HG02981 (cell line): ENCODE data around the gene SPDYE6.
"Not testable (repeated sequence)": the region's sequence is repeated elsewhere in the genome, so short reads cannot be mapped to it uniquely, and the experiment has no call there.

Source experiments
- ATAC-seq: cut with Tn5 transposase; IDR thresholded peaks from one replicate; pipeline ENCODE4 v1.9.1; 2021; ENCODE audit warnings: mild to moderate bottlenecking, moderate library complexity; ENCODE audit not compliant: unreplicated experiment

SPDYE6 gene

DNA sequence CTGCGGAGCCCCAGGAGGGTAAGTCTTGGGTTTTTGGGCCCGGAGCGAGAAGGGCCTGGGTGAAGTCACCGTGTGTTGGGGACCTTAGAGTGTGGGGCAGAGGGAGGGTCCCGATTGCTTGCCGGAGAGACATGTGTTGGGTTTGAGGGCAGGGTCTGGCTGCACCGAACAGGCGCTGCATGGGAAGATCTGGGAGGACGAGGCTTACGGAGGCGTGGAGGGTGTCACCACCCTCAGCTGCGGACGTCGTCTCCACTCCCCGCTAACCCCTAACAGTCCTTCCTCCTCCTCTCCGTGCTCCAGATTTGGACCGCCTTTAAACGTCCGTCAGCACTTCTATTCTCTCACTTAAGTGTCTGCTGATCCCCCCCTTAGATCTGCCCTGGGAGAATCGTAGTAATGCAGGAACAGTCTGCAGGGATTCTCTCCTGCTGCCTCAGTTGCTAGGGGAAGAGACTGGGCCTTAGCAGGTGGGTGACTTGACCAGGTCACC lies 8.2 kb upstream of the SPDYE6 start:
- ATAC-seq = not testable (repeated sequence)

DNA sequence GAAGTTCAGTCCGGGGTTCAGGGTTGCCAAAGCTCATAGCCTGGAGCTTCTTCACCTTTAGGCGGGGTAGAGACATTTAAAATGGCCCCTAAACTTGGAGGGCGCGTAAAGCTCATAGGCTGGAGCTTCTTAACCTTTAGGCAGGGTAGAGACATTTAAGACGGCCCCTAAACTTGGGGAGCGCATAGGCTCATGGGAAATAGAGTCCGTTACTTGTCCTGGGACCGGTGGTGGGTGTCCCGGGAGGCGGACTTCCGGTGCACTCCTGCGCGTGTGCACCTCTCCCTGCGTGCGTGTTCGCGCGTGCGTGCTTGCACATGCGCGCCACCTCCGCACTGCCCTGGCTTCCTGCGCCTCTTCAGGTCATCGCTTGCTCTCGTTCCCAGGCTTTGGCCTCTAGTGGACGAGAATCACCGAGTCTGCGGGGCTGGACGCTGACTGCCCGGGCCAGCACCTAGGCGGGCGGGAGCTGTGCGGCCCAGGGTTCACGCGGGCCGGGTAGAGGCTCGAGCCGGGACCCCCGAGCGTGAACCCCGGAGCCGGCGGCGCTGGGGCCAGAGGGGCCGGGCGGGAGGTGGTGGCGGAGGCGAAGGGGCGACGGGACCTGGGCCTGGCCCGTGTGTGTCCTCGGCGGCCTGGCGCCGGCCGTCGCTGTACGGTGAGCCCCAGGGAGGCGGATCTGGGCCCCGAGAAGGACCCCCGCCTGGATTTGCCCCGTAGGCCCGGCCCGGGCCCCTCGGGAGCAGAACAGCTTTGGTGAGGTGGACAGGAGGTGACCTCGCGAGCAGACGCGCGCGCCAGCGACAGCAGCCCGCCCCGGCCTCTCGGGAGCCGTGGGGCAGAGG lies 7.5 kb upstream of the SPDYE6 start:
- ATAC-seq = peak; percentile 99

DNA sequence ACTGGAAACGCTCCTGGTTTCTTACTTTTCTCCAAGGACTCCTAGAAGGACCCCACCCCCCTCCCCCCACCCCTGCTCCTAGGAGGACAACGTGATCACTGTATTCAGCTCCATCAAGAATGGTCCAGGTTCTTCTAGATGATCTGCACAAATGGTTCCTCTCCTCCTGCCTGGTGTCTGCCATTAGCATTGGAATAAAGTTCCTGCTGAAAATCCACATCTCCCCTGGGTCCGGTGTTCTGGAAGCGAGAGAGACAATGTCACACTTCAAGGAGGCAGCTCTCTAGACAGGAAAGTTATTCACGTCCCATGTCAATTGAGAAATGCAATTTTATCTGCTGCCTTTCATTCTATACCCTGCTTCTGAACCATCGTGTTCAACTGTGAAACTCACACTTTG lies 9.3 kb downstream of the SPDYE6 start:
- ATAC-seq = not testable (repeated sequence)

DNA sequence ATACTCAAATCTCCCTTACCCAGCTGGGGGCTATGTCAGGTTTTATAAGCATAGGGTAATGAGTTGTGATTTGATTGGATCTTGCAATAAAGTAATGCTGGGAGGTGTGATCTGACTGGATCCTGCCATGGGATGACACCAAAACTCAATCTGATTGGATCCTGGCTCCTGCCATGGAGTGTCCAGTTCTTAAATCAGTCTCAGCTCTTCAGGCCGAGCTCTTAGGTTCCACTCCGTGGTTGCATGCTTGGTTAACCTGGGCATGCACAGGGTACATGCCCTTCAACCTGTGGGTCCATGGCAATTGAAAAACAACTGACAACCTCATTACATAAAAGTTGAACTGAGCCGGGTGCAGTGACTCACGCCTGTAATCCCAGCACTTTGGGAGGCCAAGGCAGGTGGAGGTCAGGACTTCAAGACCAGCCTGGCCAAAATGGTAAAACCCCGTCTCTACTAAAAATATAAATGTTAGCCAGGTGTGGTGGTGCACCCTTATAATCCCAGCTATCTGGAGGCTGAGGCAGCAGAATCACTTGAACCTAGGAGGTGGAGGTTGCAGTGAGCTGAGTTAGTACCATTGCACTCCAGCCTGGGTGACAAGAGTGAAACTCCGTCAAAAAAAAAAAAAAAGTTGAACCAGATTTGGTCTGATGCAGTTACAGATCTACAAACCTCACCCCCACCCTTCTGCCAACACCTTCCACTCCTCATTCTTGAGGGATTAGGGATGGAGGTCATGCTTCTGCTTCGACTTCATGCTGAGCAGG lies 15.5 kb downstream of the SPDYE6 start:
- not testable (repeated sequence) for ATAC-seq

DNA sequence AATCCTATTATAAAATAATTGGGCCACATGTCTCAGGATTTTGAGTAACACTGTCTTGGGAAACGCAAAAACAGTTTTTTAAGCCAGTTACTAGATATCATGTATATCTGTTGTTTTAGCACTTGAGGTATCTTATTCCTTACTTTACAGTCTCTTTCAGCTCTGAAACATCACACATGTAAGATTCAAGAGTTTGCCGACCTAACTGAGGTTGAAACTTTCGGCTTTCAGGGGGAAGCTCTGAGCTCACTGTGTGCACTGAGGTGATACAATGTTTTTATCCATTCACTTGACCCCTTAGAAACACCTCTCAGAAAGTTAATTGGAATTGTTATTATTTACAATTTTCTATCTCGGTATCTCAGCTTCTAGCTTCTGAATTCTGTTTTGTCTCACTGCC lies 18.8 kb downstream of the SPDYE6 start:
- not testable (repeated sequence) for ATAC-seq

GRCh38 chr7:102337002-102337401 lies 19.2 kb downstream of the SPDYE6 start:
- not testable (repeated sequence) for ATAC-seq

DNA sequence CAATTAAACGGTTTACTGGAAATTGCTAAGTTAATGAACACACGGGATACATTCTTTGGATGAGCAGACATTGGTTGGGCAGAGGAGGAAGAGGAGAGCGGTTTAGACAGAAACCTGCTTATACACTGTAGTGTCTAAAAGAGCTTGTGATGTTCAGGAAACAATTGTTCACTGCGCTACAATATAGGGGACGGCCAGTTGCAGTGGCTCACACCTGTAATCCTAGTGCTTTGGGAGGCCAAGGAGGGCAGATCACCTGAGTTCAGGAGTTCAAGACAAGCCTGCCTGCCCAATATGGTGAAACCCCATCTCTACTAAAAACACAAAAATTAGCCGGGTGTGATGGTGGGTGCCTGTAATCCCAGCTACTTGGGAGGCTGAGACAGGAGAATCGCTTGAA lies 20.7 kb downstream of the SPDYE6 start:
- ATAC-seq = not testable (repeated sequence)

DNA sequence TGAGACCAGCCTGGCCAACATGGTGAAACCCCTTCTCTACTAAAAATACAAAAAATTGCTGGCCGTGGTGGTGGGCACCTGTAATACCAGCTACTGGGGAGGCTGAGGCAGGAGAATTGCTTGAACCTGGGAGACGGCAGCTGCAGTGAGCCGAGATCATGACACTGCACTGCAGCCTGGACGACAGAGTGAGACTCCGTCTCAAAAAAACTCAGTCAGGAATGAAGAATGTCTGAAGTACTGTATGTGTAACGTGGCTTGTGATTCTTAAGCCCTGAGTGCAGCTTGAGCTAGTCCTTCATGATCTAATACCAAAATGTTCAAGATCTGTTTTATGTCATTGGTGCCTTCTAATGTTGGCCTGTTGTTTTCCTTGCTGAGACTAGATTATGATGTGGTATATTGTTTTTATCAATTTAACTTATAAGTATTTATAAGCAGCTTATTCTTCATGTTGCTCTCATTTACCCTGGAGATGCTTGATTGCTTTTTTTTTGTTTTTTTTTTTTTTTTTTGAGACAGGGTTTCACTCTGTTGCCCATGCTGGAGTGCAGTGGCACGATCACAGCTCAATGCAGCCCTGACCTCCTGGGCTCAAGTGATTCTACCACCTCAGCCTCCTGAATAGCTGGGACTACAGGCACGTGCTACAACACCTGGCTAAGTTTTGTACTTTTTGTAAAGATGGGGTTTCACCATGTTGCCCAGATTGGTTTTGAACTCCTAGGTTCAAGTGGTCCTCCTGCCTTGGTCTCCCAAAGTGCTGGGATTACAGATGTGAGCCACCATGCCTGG lies 25.4 kb downstream of the SPDYE6 start:
- not testable (repeated sequence) for ATAC-seq

GRCh38 chr7:102329366-102329765 lies 26.9 kb downstream of the SPDYE6 start:
- not testable (repeated sequence) for ATAC-seq

DNA sequence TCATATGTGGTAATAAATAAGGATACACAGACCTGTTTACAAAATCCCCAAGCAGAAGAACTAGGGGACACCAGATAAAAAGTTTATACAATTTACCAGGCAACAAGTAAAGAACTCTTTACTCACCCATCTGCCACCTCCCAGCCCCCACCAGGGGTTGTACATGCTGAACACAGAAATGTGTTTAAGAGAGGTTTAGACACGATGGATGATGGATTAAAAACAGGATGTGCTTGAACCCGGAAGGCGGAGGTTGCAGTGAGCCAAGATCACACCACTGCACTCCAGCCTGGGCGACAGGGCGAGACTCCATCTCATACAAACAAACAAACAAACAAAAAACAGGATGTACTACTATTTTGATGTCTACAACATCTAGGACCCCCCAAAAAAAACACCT lies 27.4 kb downstream of the SPDYE6 start:
- not testable (repeated sequence) for ATAC-seq

- not testable (repeated sequence) for ATAC-seq
Observed at GRCh38 chr7:102327183-102327582, 29.1 kb downstream of the SPDYE6 start.

- no peak for ATAC-seq
Observed at GRCh38 chr7:102326157-102326889, 29.9 kb downstream of the SPDYE6 start.

DNA sequence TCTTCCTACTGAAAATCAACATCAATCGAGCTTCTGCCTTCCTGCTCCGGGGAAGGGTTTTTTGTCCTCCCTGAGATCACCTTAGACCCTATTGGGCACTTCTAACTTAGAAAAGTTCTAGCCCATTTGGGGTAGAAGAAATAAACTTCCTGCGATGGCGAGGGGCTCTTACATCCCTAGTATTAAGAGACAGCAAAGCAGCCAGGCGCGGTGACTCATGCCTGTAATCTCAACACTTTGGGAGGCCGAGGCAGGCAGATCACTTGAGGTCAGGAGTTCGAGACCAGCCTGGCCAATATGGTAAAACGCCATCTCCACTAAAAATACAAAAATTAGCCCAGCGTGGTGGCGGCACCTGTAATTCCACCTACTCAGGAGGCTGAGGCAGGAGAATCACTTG lies 31.1 kb downstream of the SPDYE6 start:
- not testable (repeated sequence) for ATAC-seq

DNA sequence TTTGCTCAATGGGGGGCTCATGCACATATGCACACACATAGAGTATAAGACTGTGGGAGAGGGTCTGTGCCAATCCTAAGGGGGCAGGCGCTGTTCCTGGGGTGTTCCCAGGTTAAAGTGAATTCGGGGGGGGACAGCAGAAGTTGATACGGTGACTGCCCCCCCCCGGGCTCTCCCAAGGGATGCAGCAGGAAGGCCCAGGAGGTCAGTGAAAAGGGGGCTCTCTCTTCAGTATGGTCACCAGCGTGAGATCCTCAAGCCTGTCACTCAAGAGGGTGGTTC lies 32.4 kb downstream of the SPDYE6 start:
- no peak for ATAC-seq

GRCh38 chr7:102322202-102322715 lies 34.0 kb downstream of the SPDYE6 start:
- no peak for ATAC-seq

DNA sequence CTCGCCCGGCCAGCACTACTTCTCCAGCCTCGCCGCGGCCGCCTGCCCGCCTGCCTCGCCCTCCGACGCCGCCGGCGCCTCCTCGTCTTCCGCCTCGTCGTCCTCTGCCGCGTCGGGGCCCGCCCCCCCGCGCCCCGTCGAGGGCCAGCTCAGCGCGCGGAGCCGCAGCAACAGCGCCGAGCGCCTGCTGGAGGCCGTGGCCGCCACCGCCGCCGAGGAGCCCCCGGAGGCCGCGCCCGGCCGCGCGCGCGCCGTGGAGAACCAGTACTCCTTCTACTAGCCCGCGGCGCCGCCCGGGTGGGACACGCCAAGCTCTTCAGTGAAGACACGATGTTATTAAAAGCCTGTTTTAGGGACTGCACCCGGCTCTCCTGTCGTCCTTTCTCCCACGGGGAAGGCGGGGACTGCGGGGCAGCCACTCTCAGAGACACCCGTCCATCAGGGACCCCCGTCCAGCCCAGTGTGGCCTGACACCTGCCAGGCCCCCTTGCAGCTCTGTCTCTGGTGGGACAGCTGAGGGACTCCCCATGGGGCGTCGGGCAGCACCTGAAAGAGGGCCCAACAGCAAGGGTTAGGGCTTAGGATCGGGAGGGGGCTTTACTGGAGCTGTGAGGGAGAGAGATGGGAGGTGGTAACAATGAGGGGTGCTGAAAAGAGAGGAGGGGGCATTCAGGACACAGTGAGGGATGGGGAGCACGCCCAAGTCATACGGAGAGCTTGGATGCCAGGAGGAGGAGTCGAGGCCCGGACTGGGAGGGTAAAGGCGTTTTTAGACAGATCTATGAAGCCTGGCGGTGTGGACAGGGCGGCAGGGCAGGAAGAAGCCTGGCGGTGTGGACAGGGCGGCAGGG lies 34.7 kb downstream of the SPDYE6 start:
- ATAC-seq = no peak

GRCh38 chr7:102320601-102321350 lies 35.5 kb downstream of the SPDYE6 start:
- no peak for ATAC-seq

GRCh38 chr7:102320181-102320580 lies 36.1 kb downstream of the SPDYE6 start:
- ATAC-seq = no peak

DNA sequence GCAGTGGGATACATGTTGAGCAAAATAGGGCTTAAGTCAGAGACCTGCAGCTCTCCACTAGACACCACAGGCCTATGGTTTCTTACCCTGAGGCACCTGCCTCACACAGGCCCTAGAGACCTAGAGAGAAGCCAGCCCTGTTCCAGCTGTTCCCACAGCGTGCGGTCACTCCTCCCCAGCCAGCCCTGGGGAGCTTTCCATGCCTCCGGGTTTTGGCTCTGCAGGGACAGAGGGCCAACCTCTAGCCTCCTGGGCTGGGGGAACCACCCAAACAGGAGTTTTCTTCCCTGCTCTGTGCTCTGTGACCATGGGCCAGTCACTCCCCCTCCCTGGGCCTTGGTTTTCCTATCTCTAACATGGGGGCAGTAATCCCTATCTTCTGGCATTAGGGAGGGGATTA lies 36.6 kb downstream of the SPDYE6 start:
- no peak for ATAC-seq
